Common myeloid progenitor, CD34-positive (primary cell): ENCODE results near the gene PTPRN2.

Experiments used
- CTCF ChIA-PET: fragments of 350-600 bp; sonication (Branson Sonifier 250); formaldehyde crosslinking; loops from one replicate; lab custom pipeline; 2021; ENCODE audit warnings: antibody characterized with exemption; lab: Charles Lee
- POLR2A ChIA-PET: fragments of 350-600 bp; sonication (Branson Sonifier 250); formaldehyde crosslinking; loops from one replicate; lab custom pipeline; 2021; ENCODE audit warnings: antibody characterized with exemption; lab: Charles Lee
- DNase-seq, 3 donors: peaks; one replicate each; pipeline versions ENCODE4 v3.0.0 to v3.0.0-alpha.2; 2013
- H3K27ac ChIP-seq, 2 experiments: 1 replicate in 1 of 2; 2 replicates in 1 of 2; pipeline ENCODE4 v1.7.0; 2013; ENCODE audit warnings: inconsistent platforms in 2 of 2, low read length in 2 of 2, mild to moderate bottlenecking in 2 of 2, low read depth in 1 of 2, moderate library complexity in 1 of 2; ENCODE audit not compliant: severe bottlenecking in 2 of 2, insufficient read depth in 1 of 2, poor library complexity in 1 of 2
- H3K27me3 ChIP-seq, 5 experiments: replicated peaks in 2 of 5; 1 replicate in 3 of 5; 2 replicates in 2 of 5; pipeline versions ENCODE4 v1.6.1 to v1.7.0; 2013; ENCODE audit warnings: low read length in 4 of 5, mild to moderate bottlenecking in 2 of 5, moderate library complexity in 2 of 5, inconsistent platforms in 1 of 5; ENCODE audit not compliant: insufficient read depth in 5 of 5, control insufficient read depth in 4 of 5
- H3K36me3 ChIP-seq, 4 experiments: 1 replicate in 2 of 4; 2 replicates in 2 of 4; pipeline versions ENCODE4 v1.6.1 to v1.7.0; 2013; ENCODE audit warnings: low read length in 3 of 4, control low read depth in 1 of 4, mild to moderate bottlenecking in 1 of 4; ENCODE audit not compliant: control insufficient read depth in 4 of 4, insufficient read depth in 4 of 4
- H3K4me1 ChIP-seq, 4 experiments: 1 replicate in 3 of 4; 2 replicates in 1 of 4; pipeline versions ENCODE4 v1.6.1 to v1.7.1; 2013; ENCODE audit warnings: low read length in 3 of 4, mild to moderate bottlenecking in 3 of 4, control low read depth in 1 of 4, inconsistent platforms in 1 of 4, moderate library complexity in 1 of 4; ENCODE audit not compliant: control insufficient read depth in 4 of 4, insufficient read depth in 4 of 4; ENCODE audit errors: control extremely low read depth in 1 of 4
- H3K4me3 ChIP-seq, 7 experiments: 1 replicate in 4 of 7; 2 replicates in 3 of 7; pipeline versions ENCODE4 v1.5.1 to v1.7.0; 2013; ENCODE audit warnings: mild to moderate bottlenecking in 7 of 7, low read length in 6 of 7, moderate library complexity in 6 of 7, inconsistent platforms in 2 of 7, low read depth in 2 of 7, control low read depth in 1 of 7; ENCODE audit not compliant: insufficient read depth in 4 of 7, control insufficient read depth in 1 of 7; ENCODE audit errors: extremely low read depth in 1 of 7
- H3K9me3 ChIP-seq, 5 experiments: 1 replicate in 4 of 5; 2 replicates in 1 of 5; pipeline versions ENCODE4 v1.6.1 to v1.7.1; 2013; ENCODE audit warnings: low read length in 4 of 5, mild to moderate bottlenecking in 2 of 5, inconsistent platforms in 1 of 5, low read depth in 1 of 5, moderate library complexity in 1 of 5; ENCODE audit not compliant: control insufficient read depth in 4 of 5, insufficient read depth in 2 of 5; ENCODE audit errors: control extremely low read depth in 1 of 5
- whole genome bisulfite sequencing: methylation state at CpG from one replicate; pipeline ENCODE4 v1.1.5; 2013; ENCODE audit not compliant: insufficient coverage; 5-methylcytosine and 5-hydroxymethylcytosine counted together

PTPRN2 gene

GRCh38 chr7:158533386-158534133 is 54.1 kb downstream of the PTPRN2 start:
- ChIA-PET POLR2A (no interaction called here), CTCF (no interaction called here)
- peaks cover 0 to 4% (median 0%) of the 10 kb centered on the region in 5 experiments for H3K9me3 ChIP-seq
- H3K4me1 ChIP-seq = peaks cover 0 to 6% (median 0%) of the 10 kb centered on the region in 4 experiments
- H3K27me3 ChIP-seq = peaks cover 0 to 14% (median 3%) of the 10 kb centered on the region in 5 experiments
- H3K27ac ChIP-seq = no peak overlapping the region
- no peaks in the 10 kb centered on the region for H3K36me3 ChIP-seq
- H3K4me3 ChIP-seq = no peak overlapping the region
- WGBS = 97% methylated on average over 17 of the region's 26 CpGs
- no peak for DNase-seq

DNA sequence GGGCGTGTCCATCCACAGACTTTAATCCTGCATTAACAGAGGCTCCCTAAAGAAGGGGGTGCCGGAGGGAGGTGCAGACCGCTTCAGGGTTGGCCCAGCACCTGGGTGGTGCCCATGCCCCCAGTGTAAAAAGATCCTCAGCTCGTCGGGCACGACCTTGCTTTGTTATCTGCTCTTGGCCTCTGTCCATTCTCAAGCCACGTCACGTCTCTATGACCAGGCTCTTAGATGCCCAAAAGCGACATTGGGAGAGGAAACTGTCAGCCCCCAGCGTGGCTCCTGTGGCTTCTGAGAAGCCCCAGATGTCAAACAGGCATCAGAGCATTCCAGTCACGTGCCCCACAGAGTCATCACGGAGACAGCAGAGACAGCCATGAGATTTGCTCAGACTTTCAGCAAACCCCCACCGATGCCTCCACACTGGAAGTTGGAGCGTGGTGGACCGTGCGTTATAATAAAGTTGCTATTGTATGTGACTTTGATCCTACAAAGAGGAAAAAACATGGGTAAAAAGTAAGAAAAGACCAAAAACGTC is 55.5 kb downstream of the PTPRN2 start:
- WGBS = 76% methylated on average over 12 of the region's 17 CpGs
- no peak overlapping the region for H3K27ac ChIP-seq
- POLR2A ChIA-PET = no interaction called here
- H3K4me3 ChIP-seq = no peak overlapping the region
- DNase-seq = no peak
- peaks cover 0 to 4% (median 0%) of the 10 kb centered on the region in 5 experiments for H3K9me3 ChIP-seq
- peaks cover 0 to 14% (median 3%) of the 10 kb centered on the region in 5 experiments for H3K27me3 ChIP-seq
- CTCF ChIA-PET = no interaction called here
- peaks cover 0 to 2% (median 0%) of the 10 kb centered on the region in 4 experiments for H3K4me1 ChIP-seq
- H3K36me3 ChIP-seq = no peaks in the 10 kb centered on the region

GRCh38 chr7:158531661-158532060 is 56.0 kb downstream of the PTPRN2 start:
- Histone ChIP-seq H3K4me1 (no peaks in the 10 kb centered on the region), H3K27ac (no peak overlapping the region), H3K27me3 (peaks cover 0 to 14% (median 3%) of the 10 kb centered on the region in 5 experiments), H3K4me3 (no peak overlapping the region), H3K9me3 (peaks cover 0 to 4% (median 0%) of the 10 kb centered on the region in 5 experiments), H3K36me3 (no peaks in the 10 kb centered on the region)
- CTCF ChIA-PET = no interaction called here
- DNase-seq = no peak
- POLR2A ChIA-PET = no interaction called here
- 96% methylated on average over 10 of the region's 11 CpGs for WGBS

GRCh38 chr7:158530800-158531609 is 56.6 kb downstream of the PTPRN2 start:
- H3K4me3 ChIP-seq = no peak overlapping the region
- POLR2A ChIA-PET = no interaction called here
- CTCF ChIA-PET = no interaction called here
- no peaks in the 10 kb centered on the region for H3K36me3 ChIP-seq
- H3K4me1 ChIP-seq = no peaks in the 10 kb centered on the region
- H3K27me3 ChIP-seq = peaks cover 0 to 14% (median 3%) of the 10 kb centered on the region in 5 experiments
- H3K27ac ChIP-seq = no peak overlapping the region
- DNase-seq = no peak
- H3K9me3 ChIP-seq = peaks cover 0 to 4% (median 0%) of the 10 kb centered on the region in 5 experiments
- WGBS = 85% methylated on average over 16 of the region's 24 CpGs

GRCh38 chr7:158529181-158530096 is 58.2 kb downstream of the PTPRN2 start:
- Histone ChIP-seq H3K27me3 (peaks cover 0 to 14% (median 3%) of the 10 kb centered on the region in 5 experiments), H3K36me3 (no peaks in the 10 kb centered on the region), H3K9me3 (no peaks in the 10 kb centered on the region), H3K27ac (no peak overlapping the region), H3K4me3 (no peak overlapping the region), H3K4me1 (no peaks in the 10 kb centered on the region)
- no peak for DNase-seq
- CTCF ChIA-PET = no interaction called here
- POLR2A ChIA-PET = no interaction called here
- 95% methylated on average over 14 of the region's 21 CpGs for WGBS

GRCh38 chr7:158527915-158528502 is 59.6 kb downstream of the PTPRN2 start:
- no peaks in the 10 kb centered on the region for H3K36me3 ChIP-seq
- peaks cover 0 to 3% (median 0%) of the 10 kb centered on the region in 5 experiments for H3K9me3 ChIP-seq
- H3K27me3 ChIP-seq = peaks cover 0 to 10% (median 3%) of the 10 kb centered on the region in 5 experiments
- no peak overlapping the region for H3K4me3 ChIP-seq
- ChIA-PET CTCF (no interaction called here), POLR2A (no interaction called here)
- H3K4me1 ChIP-seq = no peaks in the 10 kb centered on the region
- 86% methylated on average over 11 of the region's 14 CpGs for WGBS
- H3K27ac ChIP-seq = no peak overlapping the region
- no peak for DNase-seq
